Esophagus squamous epithelium (tissue), 4 donors: ENCODE measurements around the gene BICRA.

Source experiments
- POLR2A ChIP-seq, 4 donors: fragments of 450-650 bp; IDR thresholded peaks; one replicate each; pipeline ENCODE4 v1.6.1; 2017; ENCODE audit warnings: antibody characterized with exemption in 4 of 4, mild to moderate bottlenecking in 4 of 4, moderate library complexity in 3 of 4
- TF ChIP-seq, protein P1 (sequence below), 6 experiments: fragments of 450-650 bp in 4 of 6; fragments of 200-600 bp in 2 of 6; sonication (generic) in 2 of 6; IDR thresholded peaks; one replicate each; pipeline ENCODE4 v1.5.1; 2016 to 2019; ENCODE audit warnings: antibody characterized with exemption in 6 of 6, mild to moderate bottlenecking in 4 of 6, moderate library complexity in 4 of 6

DNA sequence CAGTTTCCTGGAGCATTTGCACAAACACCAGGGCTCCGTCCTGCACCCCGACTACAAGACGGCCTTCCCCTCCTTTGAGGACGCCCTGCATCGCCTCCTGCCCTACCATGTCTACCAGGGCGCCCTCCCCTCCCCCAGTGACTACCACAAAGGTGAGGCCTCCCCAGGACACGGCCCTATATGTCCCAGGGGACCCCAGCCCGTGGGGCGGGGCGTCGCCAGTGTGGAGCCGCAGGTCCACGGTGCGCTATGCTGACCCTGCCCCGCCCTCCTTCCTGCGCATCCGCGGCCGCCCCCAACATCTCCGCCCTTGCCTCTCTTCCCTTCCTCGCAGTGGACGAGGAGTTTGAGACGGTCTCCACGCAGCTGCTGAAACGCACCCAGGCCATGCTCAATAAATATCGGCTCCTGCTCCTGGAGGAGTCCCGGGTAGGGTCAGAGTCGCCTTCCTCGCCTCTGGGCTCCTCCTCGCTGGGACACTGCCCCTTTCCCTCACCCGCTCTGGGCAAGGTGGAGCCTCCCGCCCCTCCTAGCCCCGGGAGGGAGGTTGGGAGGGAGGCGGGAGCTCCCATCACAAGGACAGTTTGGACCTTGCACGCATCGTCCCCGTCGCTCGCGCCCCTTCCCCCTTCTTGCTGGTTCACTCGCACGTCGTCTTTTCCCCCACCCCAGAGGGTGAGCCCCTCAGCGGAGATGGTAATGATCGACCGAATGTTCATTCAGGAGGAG, 89.9 kb downstream of the BICRA start:
- TF ChIP-seq, protein P1, sequence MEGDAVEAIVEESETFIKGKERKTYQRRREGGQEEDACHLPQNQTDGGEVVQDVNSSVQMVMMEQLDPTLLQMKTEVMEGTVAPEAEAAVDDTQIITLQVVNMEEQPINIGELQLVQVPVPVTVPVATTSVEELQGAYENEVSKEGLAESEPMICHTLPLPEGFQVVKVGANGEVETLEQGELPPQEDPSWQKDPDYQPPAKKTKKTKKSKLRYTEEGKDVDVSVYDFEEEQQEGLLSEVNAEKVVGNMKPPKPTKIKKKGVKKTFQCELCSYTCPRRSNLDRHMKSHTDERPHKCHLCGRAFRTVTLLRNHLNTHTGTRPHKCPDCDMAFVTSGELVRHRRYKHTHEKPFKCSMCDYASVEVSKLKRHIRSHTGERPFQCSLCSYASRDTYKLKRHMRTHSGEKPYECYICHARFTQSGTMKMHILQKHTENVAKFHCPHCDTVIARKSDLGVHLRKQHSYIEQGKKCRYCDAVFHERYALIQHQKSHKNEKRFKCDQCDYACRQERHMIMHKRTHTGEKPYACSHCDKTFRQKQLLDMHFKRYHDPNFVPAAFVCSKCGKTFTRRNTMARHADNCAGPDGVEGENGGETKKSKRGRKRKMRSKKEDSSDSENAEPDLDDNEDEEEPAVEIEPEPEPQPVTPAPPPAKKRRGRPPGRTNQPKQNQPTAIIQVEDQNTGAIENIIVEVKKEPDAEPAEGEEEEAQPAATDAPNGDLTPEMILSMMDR (IDR thresholded peaks at IDR 0.05), result no peak
- no peak for TF ChIP-seq POLR2A (IDR thresholded peaks at IDR 0.05)
